ENCODE data around the gene CHRNB2. TPM values are rescaled to one million over a fixed set of nuclear protein-coding genes. Genes with fewer than 3 reads are reported as not detected.

CHRNB2 gene
- total and polyA plus RNA-seq, 2 of the 8 experiments (the other 6 are each of a cell fraction or from before 2014, with no cell fraction given): 3.1 to 4.1 TPM

DNA sequence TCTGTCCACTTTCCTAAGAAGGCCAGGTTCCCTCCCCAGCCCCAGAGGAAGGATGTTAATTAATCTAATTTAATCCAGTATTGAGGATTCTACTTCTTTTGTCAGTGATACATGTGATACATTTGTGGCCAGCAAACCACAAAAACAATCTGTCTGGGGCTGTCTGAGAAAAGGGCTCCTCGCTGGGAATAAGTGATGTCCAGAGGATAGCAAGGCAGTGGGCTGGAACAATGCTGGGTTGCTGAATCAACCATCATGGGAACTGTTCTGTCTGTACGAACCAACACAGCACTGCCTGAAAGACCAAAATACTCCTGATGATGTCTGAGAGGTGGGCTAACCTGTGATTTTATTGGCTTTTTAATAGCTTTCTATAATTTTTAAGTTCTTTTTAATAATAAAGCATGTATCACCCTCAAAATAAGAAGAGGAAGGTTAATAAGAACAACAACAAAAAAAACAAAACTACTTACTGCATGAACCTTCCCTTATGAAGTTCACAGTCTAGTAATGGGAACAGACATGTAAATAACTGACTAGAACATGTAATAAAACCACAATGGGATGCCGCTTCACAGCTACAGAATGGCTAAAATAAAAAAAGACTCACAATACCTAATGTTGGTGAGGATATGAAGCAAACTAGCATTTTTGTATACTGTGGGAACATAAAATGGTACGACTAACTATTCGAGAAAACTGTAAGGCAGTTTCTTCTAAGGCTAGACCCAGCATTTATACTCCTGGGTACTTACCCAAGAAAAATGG is 51.8 kb downstream of the CHRNB2 start:
- H4K20me1 ChIP-seq (replicated peaks in 1 of 2; ENCODE audit: control insufficient read depth in 1 of 2, insufficient read depth in 2 of 2, low read length in 2 of 2): peaks cover 9 to 12% of the 10 kb centered on the region in 2 experiments
- H3K14ac ChIP-seq (ENCODE audit: insufficient read length): no peak overlapping the region
- H2AK5ac ChIP-seq (ENCODE audit: low read depth, low read length): no peak overlapping the region
- no peak overlapping the region for H3K56ac ChIP-seq (replicated peaks; ENCODE audit: insufficient read length, low read depth, low read length)
- DNase-seq (ENCODE audit: low read depth in 1 of 2, low spot score in 2 of 2) (no peak), FAIRE-seq (no peak)
- peaks cover 36 to 99% of the 10 kb centered on the region in 2 experiments for H3K79me2 ChIP-seq (ENCODE audit: control insufficient read depth in 1 of 2, insufficient read depth in 2 of 2, low read length in 2 of 2)
- no peak overlapping the region for H3K4ac ChIP-seq (replicated peaks; ENCODE audit: insufficient read length, low read depth, low read length)
- H3K18ac ChIP-seq (ENCODE audit: extremely low read depth, low read length): no peak overlapping the region
- H3K9ac ChIP-seq (replicated peaks in 1 of 4; ENCODE audit: extremely low read depth in 1 of 4, low read depth in 3 of 4, low read length in 3 of 4): no peak overlapping the region
- CTCF ChIA-PET (ENCODE audit: partially characterized antibody): interaction anchor here (1.4 kb wide), 1 partner anchor 15 kb away, joined by 3 read pairs; no protein-coding TSS in a partner anchor
- no peaks in the 10 kb centered on the region for H3K23me2 ChIP-seq (ENCODE audit: low read depth, low read length)
- H4K8ac ChIP-seq (ENCODE audit: extremely low read depth, insufficient read depth, low read length): no peak overlapping the region
- no peak overlapping the region for H2AFZ ChIP-seq (ENCODE audit: low read length)
- no peak overlapping the region for H2BK5ac ChIP-seq (ENCODE audit: low read depth, low read length)
- H3K36me3 ChIP-seq (ENCODE audit: control insufficient read depth in 2 of 4, insufficient read depth in 4 of 4, low read length in 3 of 4): no peaks in the 10 kb centered on the region; a peak in 2 of 8 replicates
- H3K4me2 ChIP-seq (ENCODE audit: insufficient read depth in 1 of 2, low read depth in 2 of 2, low read length in 2 of 2): no peak overlapping the region
- peaks cover 18% of the 10 kb centered on the region for H3K79me1 ChIP-seq (ENCODE audit: low read depth, low read length)
- no peak overlapping the region for H2BK120ac ChIP-seq (replicated peaks; ENCODE audit: low read depth, low read length)
- H3K27ac ChIP-seq (ENCODE audit: low read depth, low read length): no peak overlapping the region
- peaks cover 7 to 13% (median 7%) of the 10 kb centered on the region in 4 experiments for H3K4me1 ChIP-seq (replicated peaks in 1 of 4; ENCODE audit: control insufficient read depth in 3 of 4, insufficient read depth in 4 of 4, low read length in 3 of 4)
- H4K5ac ChIP-seq (ENCODE audit: insufficient read length, low read depth, low read length): no peak overlapping the region
- POLR2A ChIA-PET (ENCODE audit: partially characterized antibody): interaction anchor here (0.6 kb wide), 1 partner anchor 26 kb away, joined by 3 read pairs; no protein-coding TSS in a partner anchor
- no peaks in the 10 kb centered on the region for H3K27me3 ChIP-seq (replicated peaks in 1 of 4; ENCODE audit: control insufficient read depth in 3 of 4, extremely low read depth in 1 of 4, insufficient read depth in 3 of 4, low read length in 3 of 4)
- H3K23ac ChIP-seq (ENCODE audit: insufficient read length): no peak overlapping the region
- H3K9me3 ChIP-seq (ENCODE audit: insufficient read depth in 2 of 2, low read depth in 1 of 2, low read length in 1 of 2): no peaks in the 10 kb centered on the region
- no peak overlapping the region for H2BK20ac ChIP-seq (ENCODE audit: low read length)
- no peak overlapping the region for H3K4me3 ChIP-seq (ENCODE audit: extremely low read depth in 1 of 4, insufficient read depth in 2 of 4, low read depth in 3 of 4, low read length in 4 of 4)
- H4K91ac ChIP-seq (replicated peaks; ENCODE audit: insufficient read length, low read length): no peak overlapping the region
- no peak overlapping the region for H2BK12ac ChIP-seq (ENCODE audit: low read depth, low read length)
- 93% methylated on average over 5 of the region's 5 CpGs; no CpG with 5 or more reads in 1 of the 2 experiments for WGBS, 2 experiments (ENCODE audit: extremely low coverage in 1 of 2, insufficient coverage in 1 of 2, insufficient read length in 1 of 2, insufficient replicate concordance in 2 of 2, low coverage in 1 of 2, low lambda C conversion rate in 2 of 2, missing lambda C conversion rate in 1 of 2)
- no peak overlapping the region for H2BK15ac ChIP-seq (ENCODE audit: low read length)
- TF ChIP-seq GABPA (IDR thresholded peaks at IDR 0.05; ENCODE audit: borderline replicate concordance, insufficient read depth, low read length): no peak
- no peak for TF ChIP-seq TEAD4 (IDR thresholded peaks at IDR 0.05; ENCODE audit: low read depth, low read length)
- no peak for TF ChIP-seq GTF2F1 (IDR thresholded peaks at IDR 0.05; ENCODE audit: borderline replicate concordance, low read depth, low read length)
- no peak for TF ChIP-seq TBP (IDR thresholded peaks at IDR 0.05; ENCODE audit: low read depth, low read length)
- TF ChIP-seq PHF8 (conservative IDR thresholded peaks at IDR 0.05; ENCODE audit: low read depth, low read length): no peak
- TF ChIP-seq TCF12 (IDR thresholded peaks at IDR 0.05; ENCODE audit: low read depth, low read length): no peak
- TF ChIP-seq CREB1 (IDR thresholded peaks at IDR 0.05): no peak
- TF ChIP-seq RXRA (IDR thresholded peaks at IDR 0.05; ENCODE audit: insufficient read depth, low read depth, low read length): no peak
- TF ChIP-seq RBBP5 (IDR thresholded peaks at IDR 0.05; ENCODE audit: borderline replicate concordance, low read depth, low read length): no peak
- no peak for TF ChIP-seq CBX5 (IDR thresholded peaks at IDR 0.05; ENCODE audit: low read depth, low read length)
- no peak for TF ChIP-seq SP2 (IDR thresholded peaks at IDR 0.05; ENCODE audit: low read length)
- TF ChIP-seq RFX5 (IDR thresholded peaks at IDR 0.05; ENCODE audit: borderline replicate concordance, low read depth, low read length): no peak
- no peak for TF ChIP-seq CHD1 (IDR thresholded peaks at IDR 0.05; ENCODE audit: low read depth, low read length)

Measured in H1 (cell line).